Measurements from ENCODE around the gene UTY. TPM values are rescaled to one million over a fixed set of nuclear protein-coding genes. Genes with fewer than 3 reads are reported as not detected.

Gene UTY
- total RNA-seq, 2 donors from 2014 or later, result 26.1 TPM; not detected in 1

GRCh38 chrY:13479121-13479711 is 617 bp downstream of the UTY start:
- peak overlapping the region; percentile 98 for H3K4me3 ChIP-seq (ENCODE audit: low read length)
- Mint-ChIP-seq H3K4me3 (no peak overlapping the region), H3K36me3 (ENCODE audit: low read depth) (no peaks in the 10 kb centered on the region), H3K9me3 (no peaks in the 10 kb centered on the region), H3K27ac (no peak overlapping the region), H3K4me1 (no peaks in the 10 kb centered on the region), H3K27me3 (ENCODE audit: insufficient read depth) (no peaks in the 10 kb centered on the region)
- peaks cover 16% of the 10 kb centered on the region for H3K36me3 ChIP-seq (ENCODE audit: control insufficient read depth, insufficient read depth, low read length)
- peak overlapping the region; percentile 99 for H3K9ac ChIP-seq (ENCODE audit: extremely low read depth, low read length, poor library complexity, severe bottlenecking)
- peak overlapping the region; percentile 87 for H3K27ac ChIP-seq (ENCODE audit: low read depth, low read length)
- 0% methylated on average over 8 to 34 of the region's 34 CpGs for WGBS, 2 experiments (ENCODE audit: insufficient coverage in 1 of 2, insufficient read length in 1 of 2)
- TF ChIP-seq CTCF (conservative IDR thresholded peaks at IDR 0.05), result no peak
- H3K9me3 ChIP-seq (ENCODE audit: control insufficient read depth, low read length), result no peaks in the 10 kb centered on the region
- no peaks in the 10 kb centered on the region for H3K4me1 ChIP-seq (ENCODE audit: control insufficient read depth, insufficient read depth, low read length)
- DNase-seq, result no peak
- no peaks in the 10 kb centered on the region for H3K27me3 ChIP-seq (ENCODE audit: control insufficient read depth, insufficient read depth, low read length, poor library complexity, severe bottlenecking)

- no peaks in the 10 kb centered on the region for H3K9me3 ChIP-seq (ENCODE audit: control insufficient read depth, low read length)
- Mint-ChIP-seq H3K9me3 (no peaks in the 10 kb centered on the region), H3K27ac (no peak overlapping the region), H3K4me3 (no peak overlapping the region), H3K27me3 (ENCODE audit: insufficient read depth) (no peaks in the 10 kb centered on the region), H3K4me1 (no peaks in the 10 kb centered on the region), H3K36me3 (ENCODE audit: low read depth) (no peaks in the 10 kb centered on the region)
- DNase-seq, result no peak
- peak overlapping the region; percentile 98 for H3K4me3 ChIP-seq (ENCODE audit: low read length)
- no peak for TF ChIP-seq CTCF (conservative IDR thresholded peaks at IDR 0.05)
- peak overlapping the region; percentile 99 for H3K9ac ChIP-seq (ENCODE audit: extremely low read depth, low read length, poor library complexity, severe bottlenecking)
- peak overlapping the region; percentile 87 for H3K27ac ChIP-seq (ENCODE audit: low read depth, low read length)
- peaks cover 24% of the 10 kb centered on the region for H3K36me3 ChIP-seq (ENCODE audit: control insufficient read depth, insufficient read depth, low read length)
- no peaks in the 10 kb centered on the region for H3K4me1 ChIP-seq (ENCODE audit: control insufficient read depth, insufficient read depth, low read length)
- 2% methylated on average over 14 of the region's 15 CpGs; no CpG with 5 or more reads in 1 of the 2 experiments for WGBS, 2 experiments (ENCODE audit: insufficient coverage in 1 of 2, insufficient read length in 1 of 2)
- H3K27me3 ChIP-seq (ENCODE audit: control insufficient read depth, insufficient read depth, low read length, poor library complexity, severe bottlenecking), result no peaks in the 10 kb centered on the region
Observed at GRCh38 chrY:13478126-13478785, 1.6 kb downstream of the UTY start.

- no peaks in the 10 kb centered on the region for H3K36me3 Mint-ChIP-seq (ENCODE audit: low read depth)
- Histone ChIP-seq H3K4me3 (ENCODE audit: low read length) (no peak overlapping the region), H3K27ac (ENCODE audit: low read depth, low read length) (no peak overlapping the region), H3K4me1 (ENCODE audit: control insufficient read depth, insufficient read depth, low read length) (no peaks in the 10 kb centered on the region), H3K9me3 (ENCODE audit: control insufficient read depth, low read length) (no peaks in the 10 kb centered on the region), H3K27me3 (ENCODE audit: control insufficient read depth, insufficient read depth, low read length, poor library complexity, severe bottlenecking) (no peaks in the 10 kb centered on the region), H3K36me3 (ENCODE audit: control insufficient read depth, insufficient read depth, low read length) (peaks cover 43% of the 10 kb centered on the region), H3K9ac (ENCODE audit: extremely low read depth, low read length, poor library complexity, severe bottlenecking) (no peak overlapping the region)
- TF ChIP-seq CTCF (conservative IDR thresholded peaks at IDR 0.05), result no peak
- no peaks in the 10 kb centered on the region for H3K9me3 Mint-ChIP-seq
- no peak overlapping the region for H3K27ac Mint-ChIP-seq
- H3K4me3 Mint-ChIP-seq, result no peak overlapping the region
- WGBS, 2 experiments (ENCODE audit: insufficient coverage in 1 of 2, insufficient read length in 1 of 2), result 96 to 100% methylated on average over 2 of the region's 2 CpGs
- no peaks in the 10 kb centered on the region for H3K4me1 Mint-ChIP-seq
- no peak for DNase-seq
- H3K27me3 Mint-ChIP-seq (ENCODE audit: insufficient read depth), result no peaks in the 10 kb centered on the region
Observed at GRCh38 chrY:13474997-13475396, 4.8 kb downstream of the UTY start.

All from endodermal cell (in vitro differentiated cells).